GM12878 (cell line): Measurements from ENCODE around the gene RSKR.

ENCODE experiments used
- BHLHE40 ChIP-seq, 2 experiments: fragments of 450-650 bp in 1 of 2; IDR thresholded peaks; 2 replicates each; pipeline ENCODE4 v1.6.1; 2011 to 2017; ENCODE audit warnings: low read depth in 2 of 2, borderline replicate concordance in 1 of 2, improper control_type of control experiment in 1 of 2, low read length in 1 of 2, mild to moderate bottlenecking in 1 of 2
- CREM ChIP-seq: IDR thresholded peaks from 2 replicates; pipeline ENCODE4 v1.6.1; 2014; ENCODE audit warnings: antibody characterized with exemption, low read depth
- CTCF ChIP-seq, 3 experiments: IDR thresholded peaks in 2 of 3; conservative IDR thresholded peaks in 1 of 3; 2 replicates each; pipeline ENCODE4 v1.5.1; 2011; ENCODE audit warnings: low read depth in 3 of 3, low read length in 3 of 3, mild to moderate bottlenecking in 3 of 3, control low read depth in 2 of 3, moderate library complexity in 2 of 3, inconsistent platforms in 1 of 3, mixed read lengths in 1 of 3; ENCODE audit not compliant: control insufficient read depth in 2 of 3, insufficient read depth in 1 of 3; ENCODE audit errors: extremely low read depth in 1 of 3
- ESRRA ChIP-seq: IDR thresholded peaks from 2 replicates; pipeline ENCODE4 v1.6.1; 2012; ENCODE audit warnings: mild to moderate bottlenecking, low read length, improper control_type of control experiment
- EZH2 ChIP-seq: IDR thresholded peaks from 2 replicates; pipeline ENCODE4 v1.6.1; 2012; ENCODE audit warnings: low read depth, mild to moderate bottlenecking, control low read depth, inconsistent platforms, low read length, borderline replicate concordance; ENCODE audit not compliant: control insufficient read depth
- GATAD2B ChIP-seq: fragments of 450-650 bp; conservative IDR thresholded peaks from 2 replicates; pipeline ENCODE4 v1.6.1; 2017; ENCODE audit warnings: low read depth, mild to moderate bottlenecking, moderate library complexity
- MYC ChIP-seq: IDR thresholded peaks from 2 replicates; pipeline ENCODE4 v1.6.1; 2011; ENCODE audit warnings: mild to moderate bottlenecking, low read length, moderate library complexity, inconsistent platforms; ENCODE audit not compliant: insufficient read depth, insufficient replicate concordance, insufficient read length, severe bottlenecking
- POLR2A ChIP-seq: IDR thresholded peaks from 2 replicates; pipeline ENCODE4 v1.6.1; 2011; ENCODE audit warnings: low read depth, mild to moderate bottlenecking, low read length
- RAD21 ChIP-seq: IDR thresholded peaks from 2 replicates; pipeline ENCODE4 v1.6.1; 2011; ENCODE audit warnings: mild to moderate bottlenecking, low read depth, low read length, moderate library complexity; ENCODE audit not compliant: insufficient read depth
- REST ChIP-seq: IDR thresholded peaks from 2 replicates; pipeline ENCODE4 v1.6.1; 2012; ENCODE audit warnings: mild to moderate bottlenecking, low read depth, low read length
- ZZZ3 ChIP-seq: IDR thresholded peaks from 2 replicates; pipeline ENCODE4 v1.6.1; 2011; ENCODE audit warnings: low read depth; ENCODE audit not compliant: control insufficient read depth, insufficient read length

GRCh38 chr17:28571361-28572122 lies 42.4 kb downstream of the RSKR start, which contains the start of gene PIGS:
- TF ChIP-seq EZH2, result no peak
- TF ChIP-seq REST, result no peak
- TF ChIP-seq GATAD2B, result 0 out of 2 replicates have a peak, but pooled peaks have one; percentile 23
- TF ChIP-seq BHLHE40 (IDR thresholded peaks at IDR 0.05; ENCODE audit: borderline replicate concordance in 1 of 2, low read depth in 2 of 2, low read length in 1 of 2), result peak; percentile 17 to 31; a peak in 2 of 4 replicates
- no peak for TF ChIP-seq MYC
- no peak for TF ChIP-seq CTCF (IDR thresholded peaks at IDR 0.05 in 2 of 3, conservative IDR thresholded peaks at IDR 0.05 in 1 of 3; ENCODE audit: control insufficient read depth in 2 of 3, extremely low read depth in 1 of 3, insufficient read depth in 1 of 3, low read depth in 3 of 3, low read length in 3 of 3)
- TF ChIP-seq CREM, result 0 out of 2 replicates have a peak, but pooled peaks have one; percentile 4
- TF ChIP-seq POLR2A, result peak; percentile 94
- TF ChIP-seq ZZZ3, result no peak
- no peak for TF ChIP-seq ESRRA
- no peak for TF ChIP-seq RAD21
